Neural crest cell (in vitro differentiated cells): Measurements from ENCODE around the gene MAP4K4. TPM values are rescaled to one million over a fixed set of nuclear protein-coding genes. Genes with fewer than 3 reads are reported as not detected.

Experiments
- DNase-seq: peaks from one replicate; pipeline ENCODE4 v3.0.0; 2021; ENCODE audit warnings: low read depth, mixed read lengths, low spot score
- H3K27ac Mint-ChIP-seq: one replicate; pipeline ENCODE4 v1.8.0; 2021; ENCODE audit warnings: mild to moderate bottlenecking, mixed read lengths; ENCODE audit not compliant: unreplicated experiment
- H3K27me3 Mint-ChIP-seq: 2 replicates; pipeline ENCODE4 v1.8.0; 2021; ENCODE audit warnings: low read depth, mild to moderate bottlenecking, mixed read lengths
- H3K36me3 Mint-ChIP-seq: 2 replicates; pipeline ENCODE4 v1.8.0; 2021; ENCODE audit warnings: low read depth, mild to moderate bottlenecking, mixed read lengths
- H3K4me1 Mint-ChIP-seq: 2 replicates; pipeline ENCODE4 v1.8.0; 2021; ENCODE audit warnings: mixed read lengths
- H3K4me3 Mint-ChIP-seq: one replicate; pipeline ENCODE4 v1.8.0; 2021; ENCODE audit warnings: mild to moderate bottlenecking, mixed read lengths
- H3K9me3 Mint-ChIP-seq: 2 replicates; pipeline ENCODE4 v1.8.0; 2021; ENCODE audit warnings: mixed read lengths
- CTCF ChIP-seq: fragments of 200-600 bp; sonication (generic); conservative IDR thresholded peaks from 2 replicates; pipeline ENCODE4 v1.5.0; 2021; ENCODE audit warnings: antibody characterized with exemption, mild to moderate bottlenecking
- total RNA-seq: library from RNA; stranded (reverse); gene quantifications from 2 replicates; pipeline ENCODE4 v1.2.1, GENCODE V29; 2021

MAP4K4 gene
- total RNA-seq, 1 donor from 2014 or later = 209 TPM

GRCh38 chr2:101803945-101804696 is 106.6 kb downstream of the MAP4K4 start:
- DNase-seq = peak; percentile 20
- Mint-ChIP-seq H3K36me3 (no peaks in the 10 kb centered on the region), H3K9me3 (no peaks in the 10 kb centered on the region), H3K4me1 (peaks cover 66% of the 10 kb centered on the region), H3K27me3 (no peaks in the 10 kb centered on the region), H3K4me3 (peak overlapping the region; percentile 47), H3K27ac (peak overlapping the region; percentile 59)
- TF ChIP-seq CTCF = no peak

GRCh38 chr2:101805152-101806088 is 107.9 kb downstream of the MAP4K4 start:
- no peak for TF ChIP-seq CTCF
- peak overlapping the region; percentile 44 for H3K4me3 Mint-ChIP-seq
- DNase-seq = no peak
- no peaks in the 10 kb centered on the region for H3K9me3 Mint-ChIP-seq
- H3K36me3 Mint-ChIP-seq = no peaks in the 10 kb centered on the region
- no peaks in the 10 kb centered on the region for H3K27me3 Mint-ChIP-seq
- H3K27ac Mint-ChIP-seq = peak overlapping the region; percentile 85
- peaks cover 74% of the 10 kb centered on the region for H3K4me1 Mint-ChIP-seq

GRCh38 chr2:101806123-101806522 is 108.6 kb downstream of the MAP4K4 start:
- no peak for TF ChIP-seq CTCF
- peak overlapping the region; percentile 85 for H3K27ac Mint-ChIP-seq
- no peak for DNase-seq
- no peaks in the 10 kb centered on the region for H3K27me3 Mint-ChIP-seq
- H3K4me3 Mint-ChIP-seq = peak overlapping the region; percentile 44
- H3K9me3 Mint-ChIP-seq = no peaks in the 10 kb centered on the region
- no peaks in the 10 kb centered on the region for H3K36me3 Mint-ChIP-seq
- peaks cover 69% of the 10 kb centered on the region for H3K4me1 Mint-ChIP-seq

GRCh38 chr2:101806701-101807100 is 109.2 kb downstream of the MAP4K4 start:
- Mint-ChIP-seq H3K9me3 (no peaks in the 10 kb centered on the region), H3K4me1 (peaks cover 71% of the 10 kb centered on the region), H3K4me3 (no peak overlapping the region), H3K36me3 (peaks cover 3% of the 10 kb centered on the region), H3K27ac (no peak overlapping the region), H3K27me3 (no peaks in the 10 kb centered on the region)
- TF ChIP-seq CTCF = no peak
- no peak for DNase-seq

GRCh38 chr2:101807242-101807641 is 109.7 kb downstream of the MAP4K4 start:
- no peak for DNase-seq
- Mint-ChIP-seq H3K27ac (no peak overlapping the region), H3K27me3 (no peaks in the 10 kb centered on the region), H3K36me3 (peaks cover 6% of the 10 kb centered on the region), H3K9me3 (no peaks in the 10 kb centered on the region), H3K4me3 (peak overlapping the region; percentile 24), H3K4me1 (peaks cover 69% of the 10 kb centered on the region)
- TF ChIP-seq CTCF = no peak
